ENCODE data around the gene GPC1.
A peak's percentile ranks its signal among the peaks of the same experiment; 100 is the strongest.

The GPC1 gene

DNA sequence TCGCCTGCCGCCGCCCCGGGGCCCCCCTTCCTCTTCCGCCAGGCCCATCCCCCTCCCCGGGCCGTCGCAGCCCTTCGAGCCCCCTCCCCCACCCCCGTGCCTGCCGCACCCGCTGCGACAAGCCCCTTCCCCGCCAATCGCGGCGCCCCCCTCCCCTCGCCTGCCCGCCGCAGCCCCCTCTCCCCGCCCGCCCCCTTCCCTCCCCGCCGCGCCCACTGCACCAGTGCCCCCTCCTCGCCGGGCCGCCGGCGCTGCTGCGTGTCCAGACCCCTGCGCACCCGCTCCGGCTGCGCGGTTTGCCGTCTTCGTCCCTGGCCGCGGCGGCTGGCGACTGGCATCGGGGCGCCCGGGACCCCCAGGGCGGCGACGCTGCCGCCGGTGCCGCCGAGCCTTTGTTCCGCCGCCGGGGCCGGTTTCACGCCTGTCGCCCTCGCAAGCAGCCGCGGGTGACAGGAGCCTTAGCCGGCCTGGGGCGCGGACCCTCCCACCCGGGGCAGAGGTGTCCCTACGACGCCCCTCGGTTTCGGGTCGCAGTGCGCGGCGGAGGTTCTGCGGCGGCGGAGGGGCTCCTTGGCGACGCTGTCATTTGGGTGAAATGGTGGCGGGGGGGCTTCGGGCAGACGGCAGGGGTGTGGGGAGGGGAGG, 18.1 kb downstream of the GPC1 start:
- DNase-seq (ENCODE audit: low read depth, low spot score), result no peak

DNA sequence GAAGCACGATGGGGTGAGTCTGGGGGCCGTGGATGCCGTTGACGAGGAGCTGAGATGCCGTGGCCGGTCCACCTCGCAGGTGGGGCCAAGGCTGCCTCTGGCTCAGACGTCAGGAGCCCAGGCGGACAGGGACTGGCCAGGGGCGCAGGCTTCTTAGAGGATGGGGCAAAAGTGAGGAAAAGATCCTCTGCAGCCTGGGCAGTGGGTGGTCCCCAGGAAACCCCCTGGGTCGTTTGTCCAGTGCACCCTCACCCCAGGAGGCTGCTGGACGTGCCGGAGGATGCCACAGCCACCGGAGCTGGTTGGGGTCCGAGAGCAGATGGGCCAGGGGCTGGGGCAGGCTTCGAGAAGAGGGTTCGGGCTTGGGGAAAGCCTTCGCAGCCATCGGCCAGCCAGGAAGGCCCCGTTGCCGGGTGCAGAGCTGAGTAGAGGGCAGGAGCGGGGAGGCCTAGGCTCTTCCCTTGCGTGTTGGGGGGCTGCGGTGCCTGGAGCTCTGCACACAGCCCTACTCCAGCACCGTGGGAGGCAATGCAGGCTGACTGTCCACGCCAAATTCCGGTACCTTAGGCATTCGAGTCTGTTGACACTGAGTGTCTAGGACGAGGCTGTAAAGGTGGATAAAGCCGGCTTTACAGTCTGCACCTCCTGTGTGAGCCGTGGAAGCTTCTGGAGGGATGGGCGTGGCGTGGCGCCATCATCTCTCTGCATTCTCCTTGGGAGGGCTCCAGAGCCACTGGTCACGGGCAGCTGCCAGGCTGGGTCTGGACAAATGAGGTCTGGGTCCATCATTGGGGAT, 18.8 kb downstream of the GPC1 start:
- H3K27ac ChIP-seq, result peak overlapping the region; percentile 76
- DNase-seq (ENCODE audit: low read depth, low spot score), result no peak

More for the DNA sequence above, 18.1 kb downstream of the GPC1 start:
- H3K27ac ChIP-seq, result peak overlapping the region; percentile 76

DNA sequence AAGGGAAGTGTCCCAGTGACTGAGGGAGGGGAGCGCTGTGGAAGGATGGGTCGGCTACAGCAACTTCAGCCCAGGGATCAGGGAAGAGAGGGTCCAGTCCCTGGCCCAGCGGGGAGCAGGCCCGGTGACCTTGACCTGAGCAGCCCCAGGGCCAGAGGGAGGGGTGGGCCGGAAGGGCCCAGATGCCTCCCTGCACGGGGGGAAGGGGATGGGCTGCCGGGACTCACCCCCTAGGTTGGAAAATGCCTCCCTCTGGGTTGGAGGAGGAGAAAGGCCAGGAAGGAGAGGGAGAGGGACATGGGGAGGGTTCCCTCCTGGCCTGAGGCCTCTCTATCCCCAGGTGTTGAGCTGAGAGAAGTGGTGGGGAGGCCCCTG, 19.8 kb downstream of the GPC1 start:
- DNase-seq (ENCODE audit: low read depth, low spot score), result no peak
- H3K27ac ChIP-seq, result peak overlapping the region; percentile 76

DNA sequence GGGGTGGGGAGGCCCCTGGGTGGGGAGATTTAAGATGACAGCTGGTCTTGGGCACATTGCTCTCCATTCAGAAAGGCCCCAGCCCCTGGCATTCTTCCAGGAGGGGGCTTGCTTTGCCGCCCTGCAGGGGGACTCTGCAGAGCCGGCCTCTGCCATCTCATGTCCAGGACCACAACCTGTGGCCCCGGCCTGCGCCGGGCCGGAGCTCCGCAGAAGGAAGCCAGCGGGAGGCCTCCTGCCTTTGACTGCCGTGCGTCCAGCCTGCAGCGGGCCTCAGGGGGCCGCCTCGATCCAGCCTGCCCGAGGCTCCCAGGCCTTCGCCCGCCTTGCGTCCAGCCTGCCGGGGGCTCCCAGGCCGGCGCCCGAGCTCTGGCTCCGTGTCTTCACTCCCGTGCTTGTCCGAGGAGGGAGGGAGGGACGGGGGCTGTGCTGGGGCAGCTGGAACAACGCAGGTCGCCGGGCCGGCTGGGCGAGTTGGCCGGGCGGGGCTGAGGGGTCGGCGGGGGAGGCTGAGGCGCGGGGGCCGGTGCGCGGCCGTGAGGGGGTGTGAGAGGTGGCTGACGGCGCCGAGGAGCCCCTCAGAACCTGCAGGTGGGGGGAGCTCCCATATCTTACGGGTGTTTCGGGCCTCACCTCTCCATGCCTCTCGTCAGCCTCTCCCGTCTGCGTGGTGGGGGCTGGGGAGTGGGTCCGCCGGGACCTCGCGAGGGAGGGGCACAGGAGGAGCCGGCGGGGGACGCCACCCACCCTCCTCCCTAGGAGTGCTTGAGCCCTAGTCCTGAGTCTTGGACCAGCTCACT, 20.4 kb downstream of the GPC1 start:
- no peak for DNase-seq (ENCODE audit: low read depth, low spot score)
- peak overlapping the region; percentile 76 for H3K27ac ChIP-seq

DNA sequence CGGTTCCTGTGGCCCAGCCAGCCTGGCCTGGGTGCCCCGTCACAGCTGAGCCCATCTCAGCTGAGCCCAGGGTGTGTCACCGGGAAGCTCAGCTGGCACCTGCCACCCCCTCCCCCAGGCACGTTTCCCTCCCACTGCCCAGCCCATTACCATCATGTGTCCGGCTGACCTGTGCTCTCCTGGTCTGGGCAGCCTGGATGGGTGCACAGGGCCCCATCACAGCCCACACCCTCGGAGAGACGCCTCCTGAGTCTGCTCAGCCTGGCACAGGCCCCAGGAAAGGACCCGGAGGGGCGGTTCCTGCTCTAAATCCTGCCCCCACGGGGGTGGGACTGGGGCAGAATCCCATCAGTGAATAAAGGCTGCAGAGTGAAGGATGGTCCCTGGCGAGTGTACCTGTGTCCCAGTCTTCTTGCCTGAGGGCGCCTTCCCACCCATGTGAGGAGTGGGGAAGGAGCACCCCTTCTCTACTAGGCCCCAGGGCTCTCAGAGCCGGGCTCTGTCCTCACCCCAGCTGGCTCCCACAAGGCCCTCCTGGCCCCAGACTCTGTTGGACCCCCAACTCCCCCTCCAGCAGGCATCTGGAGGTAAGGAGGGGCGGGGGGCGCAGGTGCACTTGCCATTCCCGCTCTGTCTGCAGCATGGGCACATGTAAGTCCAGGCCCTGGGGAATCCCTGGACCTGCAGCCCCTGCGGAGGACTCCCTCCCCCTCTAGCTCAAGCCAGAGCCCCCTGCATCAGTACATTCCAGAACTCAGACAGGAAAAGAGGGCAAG, 21.2 kb downstream of the GPC1 start:
- no peak for DNase-seq (ENCODE audit: low read depth, low spot score)

DNA sequence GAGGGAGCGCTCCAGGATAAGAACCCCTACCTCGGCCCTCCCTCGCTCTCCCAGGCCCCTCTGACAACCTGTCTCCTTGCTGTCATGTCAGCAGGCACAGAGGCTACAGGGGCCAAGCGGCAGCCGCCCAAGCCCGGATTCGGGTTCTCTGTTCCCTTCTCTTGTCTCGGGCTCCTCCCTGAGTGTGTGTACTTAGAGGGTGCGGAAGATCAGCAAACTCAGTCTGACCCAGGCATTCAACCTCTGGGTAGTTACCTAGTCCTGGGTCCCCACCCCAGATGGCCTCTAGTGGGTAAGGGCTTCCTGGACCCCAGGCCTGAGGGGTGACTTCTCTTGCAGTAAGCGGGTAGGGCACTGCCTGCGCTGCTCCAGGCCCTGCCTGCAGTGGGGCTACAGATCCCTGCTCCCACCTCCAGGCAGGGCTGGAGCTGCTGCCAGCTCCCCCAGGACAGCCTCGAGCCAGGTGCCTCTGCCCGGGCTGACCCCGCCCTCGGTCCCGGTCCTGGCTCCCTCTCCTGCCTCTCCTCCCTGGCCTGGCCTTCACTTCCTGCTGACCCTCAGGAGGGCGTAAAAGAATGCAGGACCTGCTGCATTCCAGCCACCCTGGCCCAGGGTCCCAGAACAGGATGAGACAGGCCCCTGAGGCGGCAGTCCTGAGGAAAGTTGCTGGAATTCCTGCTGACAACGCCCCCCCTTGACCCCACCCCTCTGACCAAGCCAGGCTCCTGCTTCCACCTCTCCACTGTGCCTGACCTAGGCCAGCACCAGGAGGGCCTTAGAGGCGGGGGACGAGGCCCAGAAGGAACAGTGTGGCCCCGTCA, 22.0 kb downstream of the GPC1 start:
- peak overlapping the region; percentile 76 for H3K27ac ChIP-seq
- no peak for DNase-seq (ENCODE audit: low read depth, low spot score)

More for the DNA sequence above, 21.2 kb downstream of the GPC1 start:
- peak overlapping the region; percentile 76 for H3K27ac ChIP-seq

DNA sequence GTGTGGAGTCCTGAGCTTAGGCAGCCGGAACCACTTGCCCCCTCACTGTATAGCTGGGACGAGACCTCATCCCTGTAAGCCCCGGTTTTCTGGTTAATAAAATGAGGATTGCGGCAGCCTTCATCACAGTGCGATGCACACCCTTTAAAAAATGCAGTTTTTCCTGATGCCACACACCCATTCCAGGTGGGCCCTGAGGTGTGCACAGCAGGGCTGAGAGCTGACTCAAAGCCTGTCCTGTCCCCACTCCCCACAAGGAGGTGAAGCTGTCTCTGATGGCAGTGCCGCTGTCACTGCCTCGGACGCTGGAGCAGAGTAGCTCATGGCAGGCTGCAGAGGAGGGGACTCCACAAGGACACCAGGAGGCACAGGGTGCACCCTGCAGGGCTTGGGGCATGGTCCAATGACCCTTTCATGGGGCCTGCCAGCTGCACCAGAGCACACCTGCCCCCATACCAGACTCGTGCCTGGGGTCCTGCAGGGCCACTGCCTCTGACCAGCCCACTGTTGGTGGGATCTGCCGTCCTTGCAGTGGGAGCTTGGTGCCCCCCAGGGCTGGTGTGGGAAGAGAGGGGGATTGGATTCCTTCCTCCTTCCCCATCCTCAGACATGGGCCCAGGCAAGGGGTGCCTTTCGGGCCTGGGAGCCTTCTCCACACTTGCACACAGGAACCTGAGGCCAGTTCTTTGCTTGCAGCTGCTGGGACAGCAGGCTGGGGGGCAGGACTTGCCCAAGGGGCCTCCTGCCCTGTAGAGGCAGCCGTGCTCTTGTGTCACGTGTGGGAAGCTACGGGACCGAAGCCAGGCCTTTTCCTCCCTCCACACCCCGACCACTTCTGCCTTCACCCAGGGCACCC, 22.8 kb downstream of the GPC1 start:
- peak overlapping the region; percentile 76 for H3K27ac ChIP-seq
- DNase-seq (ENCODE audit: low read depth, low spot score), result no peak

DNA sequence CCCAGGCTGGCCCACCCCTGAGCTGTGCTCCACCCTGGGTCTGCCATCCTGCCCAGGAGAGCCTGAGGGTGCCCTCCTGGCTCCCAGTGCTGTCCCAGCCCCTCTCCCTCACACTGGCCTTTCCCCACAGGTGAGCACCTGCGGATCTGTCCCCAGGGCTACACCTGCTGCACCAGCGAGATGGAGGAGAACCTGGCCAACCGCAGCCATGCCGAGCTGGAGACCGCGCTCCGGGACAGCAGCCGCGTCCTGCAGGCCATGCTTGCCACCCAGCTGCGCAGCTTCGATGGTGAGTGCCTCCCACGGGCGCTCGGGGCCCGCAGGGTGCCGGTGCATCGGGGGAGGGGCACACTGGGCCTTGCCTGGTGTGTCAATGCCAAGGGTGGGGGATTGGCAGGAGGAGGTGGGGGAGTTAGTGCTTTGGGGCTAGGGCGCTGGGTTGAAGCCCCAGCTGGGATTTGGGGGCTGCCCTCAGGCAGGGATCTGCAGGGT, 23.5 kb downstream of the GPC1 start:
- DNase-seq (ENCODE audit: low read depth, low spot score), result no peak
- H3K27ac ChIP-seq, result peak overlapping the region; percentile 76

DNA sequence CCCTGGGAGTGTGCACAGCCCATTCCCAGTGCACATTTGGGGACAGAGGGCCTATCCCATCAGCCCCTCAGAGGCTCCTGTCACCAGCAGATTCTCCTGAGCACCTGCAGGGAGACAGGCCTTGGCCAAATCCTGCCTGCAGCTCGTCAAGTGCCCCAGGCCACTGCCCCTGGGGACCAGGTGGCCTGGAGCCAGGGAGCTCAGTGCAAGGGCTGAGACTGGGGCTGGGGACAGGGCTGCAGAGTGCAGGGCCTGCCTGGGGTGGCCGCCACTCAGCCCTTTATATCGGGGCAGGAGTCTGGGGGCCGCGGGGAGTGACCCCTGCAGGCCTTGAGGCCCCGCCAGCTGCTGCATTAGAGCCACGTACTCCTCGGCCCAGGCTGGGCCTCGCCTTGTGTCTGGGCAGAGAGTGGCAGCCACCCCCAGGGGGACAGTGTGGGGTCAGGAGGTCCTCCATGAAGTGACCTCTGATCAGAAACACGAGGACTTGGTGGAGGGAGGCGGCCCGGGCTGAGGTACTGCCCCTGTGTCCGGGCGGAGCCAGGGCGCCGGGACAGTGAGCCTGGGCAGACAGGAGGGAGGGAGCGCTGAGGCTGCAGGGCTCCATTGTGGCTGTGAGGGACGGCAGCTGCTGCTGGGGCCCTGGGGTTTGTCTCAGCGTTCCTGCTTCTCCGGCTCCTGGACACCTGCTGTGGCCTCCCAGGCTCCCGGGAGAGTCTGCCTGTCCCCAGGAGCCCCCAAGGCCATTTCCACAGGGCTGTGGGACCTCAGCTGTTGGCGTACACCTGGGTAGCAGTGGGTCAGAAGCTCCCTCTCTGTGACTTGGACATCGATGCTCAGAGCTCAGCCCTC, 24.2 kb downstream of the GPC1 start:
- DNase-seq (ENCODE audit: low read depth, low spot score), result no peak
- no peak overlapping the region for H3K27ac ChIP-seq

DNA sequence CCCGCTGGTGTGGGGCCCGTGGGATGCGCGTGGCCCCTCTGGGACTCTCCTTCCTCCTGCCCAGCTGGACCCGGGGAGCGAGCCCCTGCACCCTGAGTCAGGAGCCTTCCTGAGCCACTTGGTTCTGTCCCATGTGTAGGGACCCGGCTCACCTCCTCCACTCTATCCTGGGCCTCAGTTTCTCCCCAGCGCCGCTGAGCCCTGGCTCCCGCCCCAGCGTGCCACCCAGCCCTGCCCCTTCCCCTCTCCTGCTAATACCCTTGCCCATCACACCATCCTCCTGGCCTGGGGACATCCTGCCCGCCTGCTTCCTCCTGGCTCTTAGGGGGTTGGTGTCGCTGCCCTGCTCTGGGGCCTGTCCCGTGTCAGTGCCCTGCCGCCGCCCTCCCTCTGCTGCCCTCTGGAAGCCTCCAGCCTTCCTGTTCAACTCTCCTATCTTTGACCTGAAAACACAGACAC, 24.8 kb downstream of the GPC1 start:
- no peak for DNase-seq (ENCODE audit: low read depth, low spot score)
- H3K27ac ChIP-seq, result no peak overlapping the region

DNA sequence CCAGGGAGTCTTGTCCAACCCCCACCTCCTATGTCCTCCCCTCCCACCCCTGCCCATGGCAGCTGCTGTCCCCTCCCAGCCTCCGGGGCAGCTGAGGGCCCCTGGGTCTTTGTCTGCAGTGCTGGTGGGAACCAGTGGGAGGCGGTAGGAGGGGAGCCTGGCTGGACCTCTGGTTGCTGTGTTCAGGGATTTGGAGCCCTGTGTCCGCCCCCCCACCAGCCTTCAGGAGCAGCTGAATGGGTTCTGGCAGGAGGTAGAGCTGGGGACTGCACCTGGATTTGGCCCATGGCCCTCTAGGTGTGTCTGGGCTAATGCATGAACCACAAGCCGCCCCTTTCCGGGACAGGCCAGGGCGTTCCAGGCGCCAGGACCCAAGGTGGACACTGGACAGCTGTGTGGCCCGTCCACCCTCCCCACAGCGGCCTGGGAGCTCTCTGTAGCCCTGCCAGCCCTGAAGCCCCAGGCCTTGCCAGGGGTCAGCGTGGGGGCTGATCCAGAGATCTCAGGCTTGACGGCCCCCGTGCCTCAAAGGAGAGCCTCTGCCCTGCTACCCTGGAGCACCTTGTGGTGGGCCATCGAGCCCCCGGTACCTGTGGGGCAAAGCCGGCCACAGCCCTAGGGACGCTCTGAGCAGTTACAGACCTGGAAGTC, 25.4 kb downstream of the GPC1 start:
- H3K27ac ChIP-seq, result no peak overlapping the region
- DNase-seq (ENCODE audit: low read depth, low spot score), result no peak

DNA sequence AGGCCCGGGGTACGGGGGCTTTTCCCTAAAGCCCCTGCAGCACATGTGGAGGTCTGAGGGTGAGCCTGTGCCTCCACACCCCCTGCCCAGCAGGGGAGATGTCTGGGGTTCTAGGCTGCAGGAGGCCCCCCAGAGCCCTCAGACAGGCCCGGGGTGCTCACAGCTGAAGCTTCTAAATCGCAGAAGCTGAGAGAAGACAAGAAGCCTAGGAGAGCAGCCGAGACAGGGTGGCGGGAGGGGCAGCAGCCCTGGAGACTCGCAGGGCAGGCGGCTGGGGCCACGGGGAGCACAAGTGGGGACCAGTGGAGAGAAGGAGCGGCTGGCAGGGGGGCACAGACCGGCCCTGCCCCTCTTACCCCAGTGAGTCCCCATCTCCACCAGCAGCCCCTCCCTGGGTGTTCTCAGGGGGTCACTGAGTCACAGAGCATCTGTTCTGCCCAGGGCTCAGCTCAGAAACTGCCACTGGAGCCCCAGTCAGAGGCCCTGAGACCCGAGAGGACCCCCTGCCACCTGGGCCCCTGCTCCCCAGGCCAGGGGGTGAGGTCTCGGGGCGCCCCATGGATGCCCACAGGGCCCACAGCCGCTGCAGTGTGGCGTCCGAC, 26.1 kb downstream of the GPC1 start:
- no peak overlapping the region for H3K27ac ChIP-seq
- DNase-seq (ENCODE audit: low read depth, low spot score), result no peak

DNA sequence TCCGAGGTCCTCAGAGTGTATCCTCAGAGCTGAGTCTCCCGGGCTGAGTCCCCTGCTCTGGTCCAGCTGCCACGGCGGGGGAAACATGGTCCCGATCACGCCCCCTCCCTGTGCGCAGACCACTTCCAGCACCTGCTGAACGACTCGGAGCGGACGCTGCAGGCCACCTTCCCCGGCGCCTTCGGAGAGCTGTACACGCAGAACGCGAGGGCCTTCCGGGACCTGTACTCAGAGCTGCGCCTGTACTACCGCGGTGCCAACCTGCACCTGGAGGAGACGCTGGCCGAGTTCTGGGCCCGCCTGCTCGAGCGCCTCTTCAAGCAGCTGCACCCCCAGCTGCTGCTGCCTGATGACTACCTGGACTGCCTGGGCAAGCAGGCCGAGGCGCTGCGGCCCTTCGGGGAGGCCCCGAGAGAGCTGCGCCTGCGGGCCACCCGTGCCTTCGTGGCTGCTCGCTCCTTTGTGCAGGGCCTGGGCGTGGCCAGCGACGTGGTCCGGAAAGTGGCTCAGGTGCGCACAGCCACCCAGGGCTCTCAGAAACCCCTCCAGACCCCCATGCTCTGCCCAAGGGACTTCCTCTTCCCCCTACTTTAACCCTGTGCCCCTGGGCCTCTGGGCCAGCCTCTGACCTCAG, 26.7 kb downstream of the GPC1 start:
- no peak for DNase-seq (ENCODE audit: low read depth, low spot score)
- no peak overlapping the region for H3K27ac ChIP-seq

DNA sequence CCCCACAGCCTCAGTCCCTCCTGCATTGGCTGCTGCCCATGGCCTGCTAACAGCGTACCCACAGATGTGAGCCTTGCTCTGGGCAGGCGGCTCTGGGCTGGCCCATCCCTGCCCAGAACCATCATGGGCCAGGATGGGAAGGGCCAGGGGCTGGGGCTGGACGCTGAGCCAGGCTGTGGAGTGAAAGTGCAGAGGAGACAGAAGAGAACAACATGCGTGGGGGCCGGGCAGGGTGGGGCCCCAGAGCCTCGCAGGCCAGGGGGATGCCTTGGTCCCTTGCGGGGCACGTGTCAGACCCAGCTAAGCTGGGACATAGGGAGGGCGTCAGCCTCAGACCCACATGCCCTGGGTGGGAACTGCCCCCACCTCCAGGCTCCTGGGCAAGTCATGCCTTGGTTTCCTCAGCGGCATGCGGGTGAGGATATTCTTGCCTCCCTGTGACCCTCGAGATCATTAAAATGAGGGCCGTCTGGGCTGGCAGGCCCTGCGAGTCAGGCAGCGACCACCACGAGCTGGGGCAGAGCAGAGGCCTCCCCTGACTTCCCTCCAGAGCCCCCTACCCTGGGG, 27.3 kb downstream of the GPC1 start:
- DNase-seq (ENCODE audit: low read depth, low spot score), result no peak
- no peak overlapping the region for H3K27ac ChIP-seq

DNA sequence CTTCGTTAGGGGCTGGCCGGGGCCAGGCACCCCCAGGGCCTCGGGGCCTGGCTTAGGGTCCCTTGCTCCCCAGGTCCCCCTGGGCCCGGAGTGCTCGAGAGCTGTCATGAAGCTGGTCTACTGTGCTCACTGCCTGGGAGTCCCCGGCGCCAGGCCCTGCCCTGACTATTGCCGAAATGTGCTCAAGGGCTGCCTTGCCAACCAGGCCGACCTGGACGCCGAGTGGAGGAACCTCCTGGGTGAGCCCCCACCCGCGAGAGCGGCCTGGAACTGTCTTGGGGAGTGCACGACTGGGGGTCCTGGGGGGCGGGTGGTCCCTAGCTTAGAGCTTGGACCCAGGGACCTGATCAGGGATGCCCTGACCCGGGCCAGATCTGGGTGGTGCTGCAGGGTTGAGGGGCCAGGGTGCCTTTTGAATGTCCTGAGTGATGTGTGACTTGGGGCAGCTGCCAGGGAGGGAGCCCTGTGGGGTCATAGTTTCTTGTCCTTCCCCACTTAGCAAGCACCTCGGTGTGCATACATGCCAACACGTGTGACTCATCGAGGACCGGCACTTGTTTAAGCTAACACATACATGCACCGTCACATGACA, 27.9 kb downstream of the GPC1 start:
- DNase-seq (ENCODE audit: low read depth, low spot score), result no peak
- no peak overlapping the region for H3K27ac ChIP-seq
